GM19463 (cell line): ENCODE measurements around the gene BTBD9.
"Not testable (repeated sequence)": the region's sequence is repeated elsewhere in the genome, so short reads cannot be mapped to it uniquely, and the experiment has no call there.

Source experiments
- ATAC-seq: cut with Tn5 transposase; IDR thresholded peaks from one replicate; pipeline ENCODE4 v1.9.1; 2021; ENCODE audit warnings: mild to moderate bottlenecking, moderate library complexity; ENCODE audit not compliant: unreplicated experiment

The BTBD9 gene

DNA sequence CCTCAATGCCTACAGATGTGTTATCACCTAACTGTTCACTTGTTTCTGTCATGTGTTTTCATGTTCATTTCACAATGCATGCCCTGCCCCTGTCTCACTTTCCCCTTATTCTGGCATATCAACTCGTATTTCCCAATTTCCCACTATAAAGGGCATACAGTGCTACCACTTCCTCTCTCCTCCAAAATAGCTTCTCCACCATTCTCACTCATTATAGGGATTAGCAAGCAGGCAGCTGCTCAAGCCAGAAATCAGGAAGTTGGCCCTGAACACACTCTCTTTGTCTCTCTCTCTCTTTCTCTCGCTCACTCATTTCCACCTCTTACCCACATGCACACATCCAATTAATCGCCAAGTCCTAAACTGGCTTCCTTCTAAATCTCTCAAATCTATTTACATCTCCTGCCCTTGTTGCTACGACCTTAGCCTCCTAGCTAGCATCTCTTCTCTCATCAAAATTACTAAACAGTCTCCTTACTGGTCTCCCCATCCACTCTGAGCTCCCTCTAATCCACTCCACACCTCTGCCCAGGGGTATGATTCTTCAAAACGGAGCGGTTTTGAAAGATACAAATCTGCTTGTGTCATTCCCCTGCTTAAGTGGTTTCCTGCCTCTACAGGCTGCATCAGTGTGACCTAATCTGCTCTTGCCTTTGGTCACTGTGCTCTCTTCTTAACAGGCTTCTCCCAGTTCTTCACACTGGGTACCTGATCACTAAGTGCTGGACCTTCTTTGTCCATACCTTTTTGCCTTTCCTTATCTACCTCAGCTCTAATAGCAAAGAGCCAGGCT, 196.2 kb downstream of the BTBD9 start:
- ATAC-seq, result no peak

DNA sequence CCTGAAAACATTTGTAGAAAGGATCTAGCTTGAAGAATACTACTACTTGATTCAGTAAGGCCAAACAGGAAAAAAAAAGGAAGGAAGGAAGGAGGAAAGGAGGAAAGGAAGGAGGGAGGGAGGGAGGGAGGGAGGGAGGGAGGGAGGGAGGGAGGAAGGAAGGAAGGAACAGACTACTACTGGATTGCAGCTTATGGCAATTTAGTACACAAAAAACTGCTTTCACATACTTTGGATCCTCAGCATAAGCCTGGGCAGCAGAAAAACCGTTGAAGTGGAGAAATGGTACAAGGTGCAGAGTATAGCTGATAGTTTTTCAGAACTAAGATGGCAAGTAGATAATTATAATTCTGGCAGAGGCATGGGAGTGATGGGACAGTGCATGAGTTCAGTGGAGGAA, 201.6 kb downstream of the BTBD9 start:
- ATAC-seq, result no peak

GRCh38 chr6:38436726-38437465, 202.8 kb downstream of the BTBD9 start:
- no peak for ATAC-seq

DNA sequence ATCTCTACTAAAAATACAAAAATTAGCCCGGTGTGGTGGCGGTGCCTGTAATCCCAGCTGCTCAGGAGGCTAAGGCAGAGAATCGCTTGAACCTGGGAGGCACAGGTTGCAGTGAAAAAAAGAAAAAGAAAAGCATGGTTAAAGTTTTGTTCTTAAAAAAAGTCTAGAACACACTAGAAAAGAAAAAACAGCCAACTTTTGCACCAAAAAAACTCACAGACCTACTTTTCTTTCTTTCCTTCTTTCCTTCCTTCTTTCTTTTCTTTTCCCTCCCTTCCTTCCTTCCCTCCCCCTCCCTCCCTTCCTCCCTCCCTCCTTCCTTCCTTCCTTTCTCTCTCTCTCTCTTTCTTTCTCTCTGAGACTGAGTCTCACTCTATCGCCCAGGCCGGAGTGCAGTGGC, 204.4 kb downstream of the BTBD9 start:
- ATAC-seq, result no peak

DNA sequence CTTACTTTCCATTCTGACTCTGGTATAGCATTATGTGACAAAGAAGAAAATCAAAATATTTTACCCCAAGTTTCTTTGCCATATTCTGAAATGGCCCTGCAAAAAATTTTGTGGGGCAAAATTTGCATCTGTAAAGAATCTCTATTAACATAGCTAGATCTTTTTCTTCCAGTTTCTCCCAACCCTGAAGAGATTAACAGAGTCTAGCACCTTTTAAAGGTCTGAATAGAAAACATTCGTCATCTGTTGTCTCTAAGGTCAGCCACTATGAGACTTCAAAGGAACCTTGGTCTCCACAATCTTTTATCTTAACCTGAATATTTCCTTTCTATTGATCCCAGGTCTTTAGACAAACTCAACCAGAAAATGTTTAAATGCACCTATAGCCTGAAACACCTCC, 205.7 kb downstream of the BTBD9 start:
- ATAC-seq, result no peak

DNA sequence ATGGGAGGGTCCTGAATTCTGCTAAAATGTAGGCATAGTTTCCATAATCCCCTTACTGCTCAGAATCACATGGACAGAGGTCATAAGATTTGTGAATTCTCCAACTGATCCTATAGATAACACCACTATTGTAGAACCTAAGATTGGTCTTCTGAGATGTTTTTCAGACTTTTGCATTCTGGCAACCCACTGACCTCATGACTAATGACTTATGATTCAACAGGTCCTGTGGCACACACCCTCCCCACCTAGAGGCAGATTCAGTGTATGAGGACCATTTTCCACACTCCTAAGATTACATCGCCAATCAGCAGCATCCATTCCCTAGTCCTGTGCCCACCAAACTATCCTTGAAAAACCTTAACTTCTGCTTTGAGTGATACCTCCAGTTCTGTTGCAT, 207.2 kb downstream of the BTBD9 start:
- no peak for ATAC-seq

DNA sequence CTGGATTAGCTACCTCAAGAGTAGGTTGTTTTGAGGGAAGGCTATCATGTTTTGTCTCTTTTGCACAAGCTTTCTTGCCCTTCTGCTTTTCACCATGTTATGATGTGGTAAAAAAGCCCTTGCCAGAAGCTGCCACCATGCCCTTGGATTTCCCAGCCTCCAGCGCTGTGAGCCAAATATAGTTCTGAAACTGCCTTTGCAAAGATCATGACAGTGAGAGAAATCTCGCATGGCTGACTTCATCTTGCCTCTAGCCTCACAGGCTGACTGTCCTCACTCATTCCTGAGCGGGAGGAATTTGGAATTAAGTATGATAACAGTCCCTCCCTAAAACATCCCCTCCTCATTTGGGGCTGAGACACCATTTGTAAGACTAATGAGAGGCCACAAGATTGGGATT, 207.7 kb downstream of the BTBD9 start:
- ATAC-seq, result no peak

- ATAC-seq, result no peak
Measured at GRCh38 chr6:38429546-38429945, 210.2 kb downstream of the BTBD9 start.

GRCh38 chr6:38427492-38428210, 212.1 kb downstream of the BTBD9 start:
- no peak for ATAC-seq

DNA sequence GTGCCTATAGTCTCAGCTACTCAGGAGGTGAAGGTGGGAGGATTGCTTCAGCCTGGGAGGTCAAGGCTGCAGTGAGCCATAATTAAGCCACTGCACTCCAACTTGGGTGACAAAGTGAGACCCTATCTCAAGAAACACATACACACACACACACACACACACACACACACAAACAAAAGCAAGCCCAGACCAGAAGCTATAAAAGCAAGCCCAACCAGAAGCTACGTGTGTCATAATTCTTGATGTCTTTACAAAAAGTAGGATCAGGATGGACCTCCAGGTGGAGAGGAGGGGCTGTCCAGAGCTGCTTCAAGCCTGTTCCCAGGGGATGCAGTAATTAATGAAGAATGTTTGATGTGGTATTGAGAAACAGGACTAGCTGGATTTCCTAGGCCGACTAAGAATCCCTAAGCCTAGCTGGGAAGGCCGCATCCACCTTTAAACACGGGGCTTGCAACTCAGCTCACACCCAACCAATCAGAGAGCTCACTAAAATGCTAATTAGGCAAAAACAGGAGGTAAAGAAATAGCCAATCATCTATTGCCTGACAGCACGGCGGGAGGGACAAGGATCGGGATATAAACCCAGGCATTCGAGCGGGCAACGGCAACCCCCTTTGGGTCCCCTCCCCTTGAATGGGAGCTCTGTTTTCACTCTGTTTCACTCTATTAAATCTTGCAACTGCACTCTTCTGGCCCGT, 213.8 kb downstream of the BTBD9 start:
- ATAC-seq, result not testable (repeated sequence)

DNA sequence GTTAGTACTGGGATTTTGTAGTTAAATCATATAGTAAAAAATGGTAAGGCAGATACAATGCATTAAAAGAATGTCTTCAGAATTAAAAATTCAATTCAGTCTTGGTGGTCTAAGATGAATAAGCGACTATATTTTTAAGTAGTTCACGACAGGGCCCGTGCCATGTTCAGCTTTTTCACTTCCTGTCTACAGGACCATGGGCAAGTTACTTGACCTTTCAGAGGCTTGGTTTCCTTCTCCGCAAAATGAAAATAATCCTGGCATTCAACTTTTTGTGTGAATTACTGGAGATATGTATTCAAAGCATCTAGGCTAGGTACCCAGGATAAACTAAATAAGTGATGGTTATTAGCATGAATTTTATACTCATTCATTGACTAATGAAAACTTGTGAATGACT, 216.0 kb downstream of the BTBD9 start:
- no peak for ATAC-seq

DNA sequence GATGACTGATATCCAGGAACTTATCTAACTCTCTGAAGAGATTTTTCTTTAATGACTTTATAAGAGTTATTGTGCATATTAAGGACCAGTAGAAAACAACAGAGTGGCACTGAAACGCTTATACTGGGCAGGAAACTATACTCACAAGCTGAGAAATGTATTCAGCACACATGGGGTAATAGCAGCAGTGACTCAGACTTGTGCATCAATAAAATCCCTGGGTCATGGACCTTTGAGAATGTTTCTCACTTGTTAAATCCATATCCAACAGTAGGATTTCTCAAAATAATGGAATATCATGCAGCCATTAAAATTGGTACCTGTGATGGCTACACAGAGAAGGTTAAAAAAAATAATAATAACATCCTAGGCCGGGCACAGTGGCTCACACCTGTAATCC, 219.5 kb downstream of the BTBD9 start:
- no peak for ATAC-seq

DNA sequence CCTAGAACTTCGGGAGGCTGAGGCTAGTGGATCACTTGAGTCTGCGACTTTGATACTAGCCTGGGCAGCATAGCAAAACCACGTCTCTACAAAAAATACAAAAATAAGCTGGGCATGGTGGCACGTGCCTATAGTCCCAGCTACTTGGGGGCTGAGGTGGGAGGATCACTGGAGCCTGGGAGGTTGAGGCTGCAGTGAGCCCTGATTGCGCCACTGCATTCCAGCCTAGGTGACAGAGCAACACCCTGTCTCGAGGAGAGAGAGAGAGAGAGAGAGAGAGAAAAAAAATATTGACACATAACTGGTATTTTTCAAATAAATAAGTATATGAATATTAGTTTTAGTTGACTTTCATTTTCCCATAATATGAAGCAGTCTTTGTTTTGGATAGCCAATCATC, 222.2 kb downstream of the BTBD9 start:
- ATAC-seq, result no peak

DNA sequence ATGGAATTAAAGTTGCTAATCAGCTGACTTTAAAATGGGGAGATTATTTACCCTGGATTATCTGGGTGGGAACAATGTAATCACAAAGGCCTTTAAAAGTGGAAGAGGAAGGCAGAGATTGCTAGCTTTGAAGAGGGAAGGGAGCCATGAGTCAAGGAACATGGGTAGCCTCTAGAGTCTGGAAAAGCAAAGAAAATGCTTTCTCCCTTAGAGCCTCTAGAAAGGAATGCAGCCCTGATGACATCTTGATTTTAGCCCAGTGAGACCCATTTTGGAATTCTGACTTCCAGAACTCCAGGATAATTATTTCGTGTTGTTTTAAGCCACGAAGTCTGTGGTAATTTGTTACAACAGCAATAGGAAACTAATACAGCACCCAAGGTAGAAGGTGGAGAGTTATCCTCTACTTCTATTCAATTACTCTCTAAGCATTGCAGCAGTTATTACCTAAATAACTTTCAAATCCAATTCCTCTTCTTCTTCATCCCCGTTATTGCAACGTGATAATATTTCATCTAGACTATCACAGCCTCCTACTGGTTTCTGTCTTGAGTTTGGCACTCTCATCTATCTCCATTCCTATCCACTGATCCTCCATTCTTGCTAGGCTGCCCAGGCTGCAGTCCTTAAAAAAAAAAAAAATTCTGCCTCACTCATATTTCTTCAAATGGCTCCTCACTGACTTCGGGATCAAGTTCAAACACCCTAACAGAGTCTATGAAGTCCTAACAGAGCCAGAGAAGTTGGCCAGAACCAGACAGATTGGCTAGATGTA, 224.3 kb downstream of the BTBD9 start:
- no peak for ATAC-seq

GRCh38 chr6:38413102-38413800, 226.5 kb downstream of the BTBD9 start:
- ATAC-seq, result no peak

GRCh38 chr6:38407192-38407591, 232.5 kb downstream of the BTBD9 start:
- no peak for ATAC-seq

DNA sequence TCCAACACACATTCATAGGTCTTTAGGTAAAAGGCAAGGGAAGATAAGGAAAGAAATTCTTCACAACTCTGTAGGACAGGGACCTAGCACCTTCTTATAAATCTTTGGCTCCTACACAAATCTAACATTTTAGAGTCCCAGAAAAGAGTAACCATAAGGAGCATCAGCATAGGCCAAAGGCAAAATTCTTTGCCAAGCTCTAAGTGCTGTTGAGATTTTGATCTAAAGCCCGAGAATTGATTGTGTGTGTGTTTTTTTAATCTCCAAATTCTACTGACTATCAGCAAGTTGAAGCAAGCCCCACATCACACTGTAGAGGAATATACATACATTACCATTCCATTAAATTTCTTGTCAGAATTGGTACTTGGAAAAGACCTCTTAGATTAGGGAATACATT, 233.6 kb downstream of the BTBD9 start:
- no peak for ATAC-seq

DNA sequence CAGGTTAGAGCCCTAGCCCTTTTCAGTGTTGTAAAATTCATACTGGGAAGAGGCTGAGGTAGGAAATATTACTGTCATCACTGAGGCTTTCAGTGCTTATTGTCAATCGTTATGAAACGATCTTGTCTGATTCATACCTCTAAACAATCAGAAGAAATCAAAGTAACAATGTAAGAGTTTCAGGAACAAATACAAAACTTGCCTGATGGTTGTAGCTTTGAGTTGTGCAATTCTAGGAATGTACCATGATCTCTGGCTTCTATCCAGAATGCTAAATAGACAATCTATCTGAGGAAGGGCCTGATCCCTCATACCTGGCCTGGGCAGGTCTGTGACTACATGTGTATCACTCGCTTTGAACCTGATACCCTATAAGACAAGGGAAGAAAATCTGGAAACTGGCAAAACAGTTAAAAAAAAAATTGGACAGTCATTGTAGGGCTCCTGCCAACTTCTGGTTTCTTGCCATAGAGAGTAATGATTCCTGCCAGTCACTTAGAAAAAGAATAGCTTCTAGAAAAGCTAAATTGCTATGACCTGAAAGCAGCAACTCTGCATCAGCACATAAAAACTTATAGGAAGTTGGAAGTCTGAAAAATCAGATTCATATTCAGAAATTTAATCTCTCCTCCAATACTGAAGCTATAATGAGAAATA, 234.7 kb downstream of the BTBD9 start:
- no peak for ATAC-seq

- no peak for ATAC-seq
Measured at GRCh38 chr6:38404355-38404754, 235.4 kb downstream of the BTBD9 start.
